Lung (tissue), 12 donors: ENCODE data around the gene THADA. TPM values are rescaled to one million over a fixed set of nuclear protein-coding genes. Genes with fewer than 3 reads are reported as not detected.

Experiments used
- ATAC-seq: fragments of 200-7000 bp; cut with Tn5 transposase; one replicate; pipeline ENCODE4 v1.9.1; 2020; ENCODE audit warnings: moderate number of reproducible peaks; ENCODE audit not compliant: insufficient read depth, low FRiP score
- DNase-seq, 3 donors: peaks; one replicate each; pipeline ENCODE4 v3.0.0-alpha.2; 2013 to 2017
- H3K27ac ChIP-seq, 2 donors: one replicate each; pipeline ENCODE4 v1.5.1; 2013; ENCODE audit warnings: mild to moderate bottlenecking in 2 of 2, moderate library complexity in 2 of 2, control low read depth in 1 of 2, inconsistent platforms in 1 of 2, low read depth in 1 of 2, low read length in 1 of 2
- H3K27me3 ChIP-seq, 3 donors: one replicate each; pipeline ENCODE4 v1.5.1; 2013; ENCODE audit warnings: low read length in 2 of 3; ENCODE audit not compliant: control insufficient read depth in 3 of 3, insufficient read depth in 3 of 3
- H3K36me3 ChIP-seq, 4 donors: one replicate each; pipeline ENCODE4 v1.5.1; 2013; ENCODE audit warnings: low read length in 4 of 4, mild to moderate bottlenecking in 1 of 4, moderate library complexity in 1 of 4; ENCODE audit not compliant: control insufficient read depth in 4 of 4, insufficient read depth in 4 of 4
- H3K4me1 ChIP-seq, 5 donors: one replicate each; pipeline ENCODE4 v1.5.1; 2013; ENCODE audit warnings: low read length in 5 of 5, mild to moderate bottlenecking in 2 of 5, moderate library complexity in 1 of 5; ENCODE audit not compliant: control insufficient read depth in 5 of 5, insufficient read depth in 5 of 5
- H3K4me3 ChIP-seq: one replicate; pipeline ENCODE4 v1.5.1; 2013; ENCODE audit warnings: mild to moderate bottlenecking, control low read depth, moderate library complexity
- H3K9ac ChIP-seq, 2 donors: one replicate each; pipeline ENCODE4 v1.5.1; 2013; ENCODE audit warnings: low read length in 2 of 2, control low read depth in 1 of 2; ENCODE audit not compliant: insufficient read depth in 1 of 2
- H3K9me3 ChIP-seq, 4 donors: one replicate each; pipeline ENCODE4 v1.5.1; 2013; ENCODE audit warnings: low read length in 3 of 4, mild to moderate bottlenecking in 1 of 4, moderate library complexity in 1 of 4; ENCODE audit not compliant: control insufficient read depth in 4 of 4, insufficient read depth in 3 of 4
- WGBS, 2 donors: extraction: QIAGEN DNeasy Blood & Tissue Kit; methylation state at CpG; one replicate each; pipeline ENCODE4 v1.1.7; 2013; 5-methylcytosine and 5-hydroxymethylcytosine counted together
- polyA plus RNA-seq, 2 donors: library from polyadenylated mRNA; stranded (reverse); fragments of 200-250 nt; gene quantifications; one replicate each; pipeline ENCODE4 v1.2.1, GENCODE V29; 2013
- total RNA-seq, 2 donors: library from RNA; depleted of rRNA in 1 of 2; stranded (reverse); fragments of >200 nt in 1 of 2; gene quantifications; one replicate each; pipeline ENCODE4 v1.2.1, GENCODE V29; 2014 to 2021
- TF ChIP-seq, protein P1 (sequence below): IDR thresholded peaks from 2 replicates; pipeline ENCODE4 v1.5.1; 2012; ENCODE audit warnings: mild to moderate bottlenecking; ENCODE audit errors: control extremely low read depth, extremely low read depth
- donor health status: control.
- donor health status: control.
- donor health status: Bipolar disorder and iron deficiency.
- donor health status: healthy.
- donor health status: DM: yes; HTN: yes; CAD: no.

THADA gene
- total and polyA plus RNA-seq, 4 donors: 11.3 to 72.5 (median 25.2) TPM

DNA sequence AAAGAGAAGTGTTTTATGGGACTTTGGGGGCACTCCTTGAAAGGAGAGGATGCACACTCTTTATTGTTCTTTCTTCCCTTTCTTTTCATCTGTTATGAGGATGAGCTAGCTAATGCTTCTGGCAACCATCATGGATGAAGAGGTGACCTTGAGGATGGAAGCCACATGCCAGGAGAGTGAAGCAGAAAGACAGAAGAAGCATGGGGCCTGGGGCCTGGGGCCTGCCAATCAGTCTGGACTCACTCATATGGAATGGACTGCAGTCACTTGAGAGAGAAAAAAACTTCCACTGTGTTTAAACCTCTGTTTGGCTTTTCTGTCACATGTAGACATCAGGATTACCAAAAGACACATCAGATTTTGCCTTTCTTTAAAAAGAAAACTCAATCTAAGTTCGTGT is 333.6 kb downstream of the THADA start:
- Histone ChIP-seq H3K9ac (no peak overlapping the region), H3K36me3 (peaks cover 0 to 6% (median 0%) of the 10 kb centered on the region in 4 donors), H3K9me3 (no peaks in the 10 kb centered on the region), H3K27me3 (no peaks in the 10 kb centered on the region), H3K4me3 (no peak overlapping the region), H3K27ac (no peak overlapping the region), H3K4me1 (peaks cover 5 to 44% (median 15%) of the 10 kb centered on the region in 5 donors)
- TF ChIP-seq, protein P1, sequence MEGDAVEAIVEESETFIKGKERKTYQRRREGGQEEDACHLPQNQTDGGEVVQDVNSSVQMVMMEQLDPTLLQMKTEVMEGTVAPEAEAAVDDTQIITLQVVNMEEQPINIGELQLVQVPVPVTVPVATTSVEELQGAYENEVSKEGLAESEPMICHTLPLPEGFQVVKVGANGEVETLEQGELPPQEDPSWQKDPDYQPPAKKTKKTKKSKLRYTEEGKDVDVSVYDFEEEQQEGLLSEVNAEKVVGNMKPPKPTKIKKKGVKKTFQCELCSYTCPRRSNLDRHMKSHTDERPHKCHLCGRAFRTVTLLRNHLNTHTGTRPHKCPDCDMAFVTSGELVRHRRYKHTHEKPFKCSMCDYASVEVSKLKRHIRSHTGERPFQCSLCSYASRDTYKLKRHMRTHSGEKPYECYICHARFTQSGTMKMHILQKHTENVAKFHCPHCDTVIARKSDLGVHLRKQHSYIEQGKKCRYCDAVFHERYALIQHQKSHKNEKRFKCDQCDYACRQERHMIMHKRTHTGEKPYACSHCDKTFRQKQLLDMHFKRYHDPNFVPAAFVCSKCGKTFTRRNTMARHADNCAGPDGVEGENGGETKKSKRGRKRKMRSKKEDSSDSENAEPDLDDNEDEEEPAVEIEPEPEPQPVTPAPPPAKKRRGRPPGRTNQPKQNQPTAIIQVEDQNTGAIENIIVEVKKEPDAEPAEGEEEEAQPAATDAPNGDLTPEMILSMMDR: no peak
- WGBS, 2 donors: 88% methylated on average over 1 of the region's 1 CpG
- ATAC-seq: no peak
- DNase-seq: no peak

DNA sequence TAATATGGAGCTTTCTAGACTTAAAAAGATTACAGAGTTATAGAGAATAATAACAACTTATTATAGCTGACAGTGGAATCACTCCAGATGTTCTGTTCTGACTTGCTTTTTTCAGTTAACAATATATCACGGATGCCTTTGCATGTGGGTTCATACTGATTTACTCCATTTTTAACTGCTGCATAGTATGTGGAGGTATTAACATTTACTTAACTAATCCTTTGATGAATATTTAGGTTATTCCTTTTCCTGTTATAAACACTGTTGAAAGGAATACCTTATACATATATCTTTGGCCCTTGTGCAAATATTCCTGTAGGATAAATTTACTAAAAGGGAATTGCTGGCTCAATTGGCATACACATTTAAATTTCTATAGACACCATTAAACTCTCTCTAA is 336.3 kb downstream of the THADA start:
- Histone ChIP-seq H3K27me3 (no peaks in the 10 kb centered on the region), H3K4me3 (no peak overlapping the region), H3K9ac (no peak overlapping the region), H3K9me3 (no peaks in the 10 kb centered on the region), H3K36me3 (peaks cover 0 to 7% (median 0%) of the 10 kb centered on the region in 4 donors), H3K27ac (no peak overlapping the region), H3K4me1 (peaks cover 0 to 29% (median 8%) of the 10 kb centered on the region in 5 donors)
- TF ChIP-seq, protein P1: no peak
- ATAC-seq (no peak), DNase-seq (no peak)
- WGBS, 2 donors: 95 to 97% methylated on average over 1 of the region's 1 CpG

DNA sequence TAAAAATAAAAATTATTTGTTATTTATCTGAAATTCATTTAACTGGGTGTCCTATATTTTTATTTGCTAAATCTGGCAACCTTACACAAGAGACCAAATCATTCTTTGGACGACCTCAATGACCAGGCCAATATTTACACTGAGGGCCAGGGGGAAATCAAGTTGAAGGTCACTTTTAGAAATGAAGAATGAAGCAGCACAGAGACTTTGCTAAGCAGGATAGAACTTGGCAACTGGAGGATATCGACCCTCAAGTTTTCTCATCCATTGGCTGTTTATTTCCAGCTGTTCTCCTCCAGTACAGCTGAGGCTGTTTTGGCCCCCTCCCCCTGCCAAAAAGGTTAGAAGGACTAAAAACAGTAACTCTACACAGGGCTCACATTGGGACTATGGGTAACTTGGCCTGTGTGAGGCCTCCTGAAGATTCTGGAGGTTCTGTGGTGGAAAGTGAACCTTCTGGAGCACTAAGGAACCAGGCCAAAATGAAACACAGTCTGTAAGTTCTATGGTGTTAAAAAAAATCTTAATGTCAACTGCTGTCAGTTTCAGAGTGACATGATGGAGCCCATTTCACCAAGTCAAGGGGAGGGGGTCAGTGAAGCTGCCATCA is 337.2 kb downstream of the THADA start:
- no peaks in the 10 kb centered on the region for H3K27me3 ChIP-seq
- peaks cover 0 to 7% (median 0%) of the 10 kb centered on the region in 4 donors for H3K36me3 ChIP-seq
- H3K4me3 ChIP-seq: no peak overlapping the region
- no peak overlapping the region for H3K9ac ChIP-seq
- H3K4me1 ChIP-seq: peaks cover 0 to 20% (median 8%) of the 10 kb centered on the region in 5 donors
- TF ChIP-seq, protein P1: no peak
- DNase-seq (no peak), ATAC-seq (no peak)
- H3K27ac ChIP-seq: no peak overlapping the region
- 76 to 89% methylated on average over 2 of the region's 2 CpGs for WGBS, 2 donors
- no peaks in the 10 kb centered on the region for H3K9me3 ChIP-seq
